Muscle layer of colon (tissue), 2 donors: Measurements from ENCODE around the gene EXOSC3.
"Not testable (repeated sequence)": the region's sequence is repeated elsewhere in the genome, so short reads cannot be mapped to it uniquely, and the experiment has no call there.

ENCODE experiments used
- H3K27ac ChIP-seq: one replicate; pipeline ENCODE4 v1.7.0; 2013; ENCODE audit warnings: low read depth, mild to moderate bottlenecking, low read length, moderate library complexity
- H3K27me3 ChIP-seq, 2 donors: one replicate each; pipeline ENCODE4 v1.7.0; 2013; ENCODE audit warnings: low read length in 2 of 2, mild to moderate bottlenecking in 2 of 2; ENCODE audit not compliant: insufficient read depth in 2 of 2, control insufficient read depth in 1 of 2
- H3K36me3 ChIP-seq: one replicate; pipeline ENCODE4 v1.7.0; 2013; ENCODE audit warnings: mild to moderate bottlenecking, low read length; ENCODE audit not compliant: insufficient read depth
- H3K4me1 ChIP-seq: one replicate; pipeline ENCODE4 v1.7.0; 2013; ENCODE audit warnings: mild to moderate bottlenecking, low read length; ENCODE audit not compliant: insufficient read depth
- H3K4me3 ChIP-seq, 2 donors: one replicate each; pipeline ENCODE4 v1.7.0; 2013; ENCODE audit warnings: low read length in 2 of 2, low read depth in 1 of 2, mild to moderate bottlenecking in 1 of 2, moderate library complexity in 1 of 2
- H3K9ac ChIP-seq: one replicate; pipeline ENCODE4 v1.7.0; 2013; ENCODE audit warnings: low read length
- H3K9me3 ChIP-seq: one replicate; pipeline ENCODE4 v1.7.0; 2013; ENCODE audit warnings: mild to moderate bottlenecking, low read length
- donor health status: abdominal sarcoma.
- donor health status: Adenocarcinoma of cecum.

EXOSC3 gene

GRCh38 chr9:37784616-37785483 lies at the start of gene EXOSC3:
Gene EXOSC3 (minus strand): TSS chr9:37785064. CDS start chr9:37785044, 20 bp downstream.
- Histone ChIP-seq H3K4me3 (peak within 1 kb of the TSS; percentile 82 to 93), H3K4me1 (peaks cover 7% of the 10 kb centered on the region), H3K9me3 (no peaks in the 10 kb centered on the region), H3K36me3 (peaks cover 30% of the 10 kb centered on the region), H3K27ac (peak within 1 kb of the TSS; percentile 76), H3K27me3 (peaks cover 0 to 7% of the 10 kb centered on the region in 2 donors), H3K9ac (peak within 1 kb of the TSS; percentile 77)

GRCh38 chr9:37827483-37828165 lies 42.8 kb upstream of the EXOSC3 start:
- H3K36me3 ChIP-seq, result peaks cover 18% of the 10 kb centered on the region
- H3K4me1 ChIP-seq, result no peaks in the 10 kb centered on the region
- H3K9me3 ChIP-seq, result no peaks in the 10 kb centered on the region
- H3K27me3 ChIP-seq, result no peaks in the 10 kb centered on the region
- H3K9ac ChIP-seq, result no peak overlapping the region
- H3K27ac ChIP-seq, result no peak overlapping the region
- H3K4me3 ChIP-seq, result no peak overlapping the region

- H3K4me3 ChIP-seq, H3K9me3 ChIP-seq, H3K27ac ChIP-seq, H3K27me3 ChIP-seq, H3K9ac ChIP-seq, H3K4me1 ChIP-seq: not testable (repeated sequence)
- H3K36me3 ChIP-seq, result peaks cover 16% of the 10 kb centered on the region
Observed at GRCh38 chr9:37825174-37825573, 40.3 kb upstream of the EXOSC3 start.

DNA sequence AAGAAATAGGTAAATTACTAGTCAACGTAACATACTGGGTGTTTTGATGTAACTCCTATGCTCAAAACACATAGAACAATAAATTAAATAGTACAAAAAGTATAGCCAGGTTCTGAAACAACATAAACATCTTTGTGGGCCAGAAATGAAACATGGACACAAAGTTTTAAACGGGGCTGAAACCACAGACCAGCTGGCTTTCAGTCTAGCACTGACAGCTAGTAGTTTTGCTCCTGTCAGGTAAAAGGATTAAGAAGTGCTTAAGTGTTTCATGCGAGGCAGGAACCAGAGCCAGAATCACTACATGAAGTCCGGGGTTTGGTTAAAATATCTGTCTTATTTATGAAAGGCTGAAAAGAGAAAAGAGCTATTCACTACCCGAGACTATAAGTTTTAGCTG lies 35.3 kb upstream of the EXOSC3 start:
- H3K9me3 ChIP-seq, result no peaks in the 10 kb centered on the region
- H3K4me3 ChIP-seq, result no peak overlapping the region
- H3K4me1 ChIP-seq, result no peaks in the 10 kb centered on the region
- no peaks in the 10 kb centered on the region for H3K36me3 ChIP-seq
- no peaks in the 10 kb centered on the region for H3K27me3 ChIP-seq
- H3K27ac ChIP-seq, result no peak overlapping the region
- H3K9ac ChIP-seq, result no peak overlapping the region

GRCh38 chr9:37818849-37819248 lies 34.0 kb upstream of the EXOSC3 start:
- Histone ChIP-seq H3K27ac (no peak overlapping the region), H3K4me3 (no peak overlapping the region), H3K36me3 (no peaks in the 10 kb centered on the region), H3K9me3 (no peaks in the 10 kb centered on the region), H3K27me3 (no peaks in the 10 kb centered on the region), H3K9ac (no peak overlapping the region), H3K4me1 (no peaks in the 10 kb centered on the region)

DNA sequence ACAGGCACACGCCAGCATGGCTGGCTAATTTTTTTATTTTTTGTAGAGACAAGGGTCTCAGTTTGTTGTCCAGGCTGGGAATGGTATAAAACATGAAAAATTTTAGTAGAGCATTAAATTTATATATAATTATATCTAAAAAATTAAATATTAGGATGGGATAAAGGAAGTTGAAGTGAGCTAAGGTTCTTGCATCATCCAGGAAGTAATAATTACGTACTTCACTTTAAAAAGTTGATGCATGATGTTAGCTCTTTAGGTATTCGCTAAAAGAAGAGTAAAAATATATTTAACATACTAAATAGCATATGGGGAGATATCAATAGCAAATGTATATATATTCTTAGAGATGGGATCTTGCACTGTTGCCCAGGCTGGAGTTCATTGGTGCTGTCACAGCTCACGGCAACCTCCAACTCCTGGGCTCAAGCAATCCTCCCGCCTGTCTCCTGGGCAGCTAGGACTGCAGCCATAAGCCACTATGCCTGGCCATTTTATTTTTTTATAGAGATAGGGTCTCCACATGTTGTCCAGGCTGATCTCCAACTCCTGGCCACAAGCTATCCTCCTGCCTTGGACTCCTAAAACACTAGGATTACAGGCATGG lies 28.0 kb upstream of the EXOSC3 start:
- Histone ChIP-seq H3K4me1 (no peaks in the 10 kb centered on the region), H3K27me3 (no peaks in the 10 kb centered on the region), H3K27ac (no peak overlapping the region), H3K36me3 (no peaks in the 10 kb centered on the region), H3K9ac (no peak overlapping the region), H3K9me3 (no peaks in the 10 kb centered on the region), H3K4me3 (no peak overlapping the region)

DNA sequence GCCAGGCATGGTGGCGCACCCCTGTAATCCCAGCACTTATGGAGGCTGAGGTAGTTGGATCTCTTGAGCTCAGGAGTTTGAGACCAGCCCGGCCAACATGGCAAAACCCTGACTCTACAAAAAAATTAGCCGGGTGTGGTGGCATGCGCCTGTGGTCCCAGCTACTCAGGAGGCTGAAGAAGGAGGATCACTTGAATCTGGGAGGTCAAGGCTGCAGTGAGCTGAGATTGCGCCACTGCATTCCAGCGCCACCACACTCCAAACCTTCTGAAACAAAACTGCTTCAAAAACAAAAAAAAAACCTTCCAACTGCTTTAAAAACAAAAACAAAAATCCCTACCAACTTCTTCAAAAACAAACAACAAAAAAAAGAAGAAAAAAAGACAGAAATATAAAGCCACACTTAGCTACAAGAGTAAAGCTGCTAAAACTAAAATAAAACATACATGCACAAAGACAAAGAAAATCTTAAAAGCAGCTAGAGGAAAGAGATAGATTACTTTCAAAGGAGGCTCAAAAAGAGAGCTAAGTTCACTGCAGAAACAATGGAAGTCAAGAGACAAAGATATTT lies 27.1 kb upstream of the EXOSC3 start:
- Histone ChIP-seq H3K9me3 (no peaks in the 10 kb centered on the region), H3K27me3 (no peaks in the 10 kb centered on the region), H3K9ac (no peak overlapping the region), H3K27ac (no peak overlapping the region), H3K4me3 (no peak overlapping the region), H3K4me1 (no peaks in the 10 kb centered on the region), H3K36me3 (no peaks in the 10 kb centered on the region)

DNA sequence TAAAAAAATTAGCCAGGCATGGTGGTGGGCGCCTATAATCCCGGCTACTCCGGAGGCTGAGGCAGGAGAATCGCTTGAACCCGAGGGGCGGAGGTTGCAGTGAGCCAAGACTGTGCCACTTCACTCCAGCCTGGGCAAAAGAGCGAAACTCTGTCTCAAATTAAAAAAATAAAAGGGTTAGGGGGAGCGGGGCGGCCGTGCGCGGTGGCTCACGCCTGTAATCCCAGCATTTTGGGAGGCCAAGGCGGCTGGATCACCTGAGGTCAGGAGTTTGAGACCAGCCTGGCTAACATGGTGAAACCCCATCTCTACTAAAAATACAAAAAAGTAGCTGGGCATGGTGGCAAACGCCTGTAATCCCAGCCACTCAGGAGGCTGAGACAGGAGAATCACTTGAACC lies 24.8 kb upstream of the EXOSC3 start:
- H3K36me3 ChIP-seq, H3K4me3 ChIP-seq, H3K9me3 ChIP-seq, H3K4me1 ChIP-seq, H3K27me3 ChIP-seq, H3K27ac ChIP-seq, H3K9ac ChIP-seq: not testable (repeated sequence)

DNA sequence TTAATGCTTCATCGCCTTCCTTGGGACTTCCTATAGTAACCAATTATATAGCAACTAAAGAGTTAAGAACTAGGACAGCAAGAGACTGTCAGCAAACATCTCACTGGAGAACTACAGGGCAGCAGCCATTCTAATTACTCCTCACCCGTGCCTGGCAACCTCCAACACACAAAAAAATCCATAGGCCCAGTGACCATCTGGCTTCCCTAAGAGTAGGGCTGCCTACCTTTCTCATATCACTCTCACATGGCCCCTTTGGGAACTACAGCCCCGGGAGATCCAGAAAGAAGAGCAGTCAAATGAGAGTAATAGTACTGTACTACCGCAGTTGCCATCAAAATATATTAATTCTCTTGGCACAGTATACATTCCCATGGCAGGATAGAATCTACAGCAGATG lies 21.4 kb upstream of the EXOSC3 start:
- H3K27me3 ChIP-seq, result no peaks in the 10 kb centered on the region
- no peaks in the 10 kb centered on the region for H3K36me3 ChIP-seq
- H3K4me3 ChIP-seq, result no peak overlapping the region
- no peak overlapping the region for H3K9ac ChIP-seq
- H3K4me1 ChIP-seq, result peaks cover 21% of the 10 kb centered on the region
- H3K27ac ChIP-seq, result no peak overlapping the region
- no peaks in the 10 kb centered on the region for H3K9me3 ChIP-seq

DNA sequence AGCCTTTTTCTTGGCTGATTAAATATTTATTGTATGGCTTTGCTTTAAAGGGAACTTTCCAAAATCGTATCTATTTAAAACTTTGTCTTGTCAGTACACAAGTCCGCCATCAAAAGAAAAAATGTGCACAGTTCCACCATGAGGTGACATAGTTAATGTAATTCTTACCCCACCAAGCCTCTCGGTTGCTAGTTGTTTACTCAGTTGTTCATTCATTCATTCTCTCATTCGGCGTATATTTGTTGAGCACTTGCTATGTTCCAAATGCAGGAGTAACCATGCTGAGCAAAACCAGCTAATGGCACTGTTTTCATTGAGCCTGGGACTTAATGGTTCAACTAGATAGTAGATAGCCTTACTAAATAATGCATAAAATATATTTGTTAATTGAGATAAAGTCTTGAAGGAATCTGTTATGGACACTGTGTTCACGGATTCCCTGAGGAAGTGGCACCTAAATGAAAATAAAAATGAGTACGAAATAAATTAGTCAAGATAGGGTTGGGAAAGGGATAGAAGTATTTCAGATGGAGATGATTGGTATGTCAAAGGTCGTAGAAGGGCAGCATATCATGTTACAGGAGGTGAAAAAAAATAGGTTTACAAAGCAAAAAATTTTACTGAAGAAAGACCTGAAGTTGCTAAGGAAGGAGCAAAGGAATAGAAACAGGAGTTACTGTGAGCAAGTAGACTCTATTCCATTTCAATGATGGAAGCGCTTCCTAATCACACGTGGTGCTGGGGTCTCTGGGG lies 17.3 kb upstream of the EXOSC3 start:
- Histone ChIP-seq H3K27me3 (no peaks in the 10 kb centered on the region), H3K36me3 (no peaks in the 10 kb centered on the region), H3K9ac (peak overlapping the region; percentile 90), H3K9me3 (no peaks in the 10 kb centered on the region), H3K27ac (no peak overlapping the region), H3K4me3 (peak overlapping the region; percentile 85 to 88), H3K4me1 (peaks cover 25% of the 10 kb centered on the region)
